ENCODE results near the gene GUCY2C.

GUCY2C gene

GRCh38 chr12:14654416-14654815 is 42.0 kb downstream of the GUCY2C start:
- no peak for TF ChIP-seq CTCF (IDR thresholded peaks at IDR 0.05; ENCODE audit: insufficient read depth, low read depth, low read length, missing control alignments)
- no peak overlapping the region for H3K4me3 ChIP-seq (ENCODE audit: low read depth, low read length)
- no peak for DNase-seq (ENCODE audit: low read depth)

GRCh38 chr12:14652483-14652882 is 43.9 kb downstream of the GUCY2C start:
- H3K4me3 ChIP-seq (ENCODE audit: low read depth, low read length), result no peak overlapping the region
- DNase-seq (ENCODE audit: low read depth), result no peak
- no peak for TF ChIP-seq CTCF (IDR thresholded peaks at IDR 0.05; ENCODE audit: insufficient read depth, low read depth, low read length, missing control alignments)

DNA sequence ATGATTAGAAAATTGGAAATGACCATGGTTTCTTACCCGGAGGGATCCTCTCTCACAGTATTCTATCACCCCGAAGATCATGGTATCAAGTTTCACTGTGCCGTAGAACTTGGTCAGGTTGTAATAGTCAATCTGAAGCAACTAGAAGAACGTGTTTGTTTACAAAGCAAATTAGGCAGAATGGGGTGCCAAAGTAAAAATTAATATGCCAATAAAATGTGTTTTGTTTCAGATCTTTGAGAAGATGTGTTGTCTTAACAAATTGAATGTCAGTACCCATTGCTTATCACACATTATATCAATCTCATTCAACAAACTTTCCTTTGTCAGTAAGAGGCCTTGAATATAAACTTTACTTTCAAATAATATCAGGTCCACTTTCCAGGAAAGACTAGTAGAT is 45.0 kb downstream of the GUCY2C start:
- no peak for DNase-seq (ENCODE audit: low read depth)
- no peak overlapping the region for H3K4me3 ChIP-seq (ENCODE audit: low read depth, low read length)
- no peak for TF ChIP-seq CTCF (IDR thresholded peaks at IDR 0.05; ENCODE audit: insufficient read depth, low read depth, low read length, missing control alignments)

DNA sequence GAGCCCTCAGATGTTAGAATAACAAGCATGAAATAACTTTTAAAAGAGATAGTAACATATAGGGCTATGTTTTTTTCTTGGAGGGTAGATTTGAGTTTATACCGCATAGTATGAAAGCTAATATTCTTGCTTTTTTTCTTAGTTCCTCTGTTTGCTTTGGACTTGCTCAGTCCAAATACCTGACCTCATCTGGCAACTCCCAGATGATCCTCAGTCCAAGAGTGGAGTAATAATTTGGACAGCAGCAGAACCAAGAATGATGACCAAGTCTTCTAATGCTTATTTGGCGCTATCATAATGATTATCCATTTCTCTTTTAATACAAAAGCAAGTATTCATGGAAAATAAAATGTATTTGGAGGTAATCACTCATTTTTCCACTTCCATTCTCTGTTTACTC is 45.6 kb downstream of the GUCY2C start:
- no peak for TF ChIP-seq CTCF (IDR thresholded peaks at IDR 0.05; ENCODE audit: insufficient read depth, low read depth, low read length, missing control alignments)
- no peak for DNase-seq (ENCODE audit: low read depth)
- no peak overlapping the region for H3K4me3 ChIP-seq (ENCODE audit: low read depth, low read length)

- TF ChIP-seq CTCF (IDR thresholded peaks at IDR 0.05; ENCODE audit: insufficient read depth, low read depth, low read length, missing control alignments), result no peak
- DNase-seq (ENCODE audit: low read depth), result no peak
These were observed 49.2 kb downstream of the GUCY2C start for GRCh38 chr12:14647028-14647750.

GRCh38 chr12:14643251-14643650 is 53.1 kb downstream of the GUCY2C start:
- no peak for TF ChIP-seq CTCF (IDR thresholded peaks at IDR 0.05; ENCODE audit: insufficient read depth, low read depth, low read length, missing control alignments)
- DNase-seq (ENCODE audit: low read depth), result no peak
- no peak overlapping the region for H3K4me3 ChIP-seq (ENCODE audit: low read depth, low read length)

More at GRCh38 chr12:14647028-14647750, 49.2 kb downstream of the GUCY2C start:
- H3K4me3 ChIP-seq (ENCODE audit: low read depth, low read length), result no peak overlapping the region

GRCh38 chr12:14638066-14638465 is 58.3 kb downstream of the GUCY2C start:
- TF ChIP-seq CTCF (IDR thresholded peaks at IDR 0.05; ENCODE audit: insufficient read depth, low read depth, low read length, missing control alignments), result no peak
- H3K4me3 ChIP-seq (ENCODE audit: low read depth, low read length), result no peak overlapping the region
- DNase-seq (ENCODE audit: low read depth), result no peak
